Astrocyte of the hippocampus (primary cell): ENCODE results near the gene HMHB1.
"Not testable (repeated sequence)": the region's sequence is repeated elsewhere in the genome, so short reads cannot be mapped to it uniquely, and the experiment has no call there.

Source experiments
- DNase-seq: peaks from one replicate; pipeline ENCODE4 v3.0.0; 2011; ENCODE audit warnings: low read depth, low spot score

Gene HMHB1

GRCh38 chr5:143801252-143801939 lies 10.6 kb upstream of the HMHB1 start:
- no peak for DNase-seq

GRCh38 chr5:143805861-143806260 lies 6.1 kb upstream of the HMHB1 start:
- no peak for DNase-seq

- peak; percentile 9 for DNase-seq
Observed at GRCh38 chr5:143806579-143806978, 5.4 kb upstream of the HMHB1 start.

GRCh38 chr5:143807401-143807800 lies 4.6 kb upstream of the HMHB1 start:
- DNase-seq = no peak

- not testable (repeated sequence) for DNase-seq
Observed at GRCh38 chr5:143816370-143816769, 4.4 kb downstream of the HMHB1 start.

GRCh38 chr5:143819716-143820115 lies 7.8 kb downstream of the HMHB1 start:
- DNase-seq = no peak

GRCh38 chr5:143820451-143820850 lies 8.5 kb downstream of the HMHB1 start:
- DNase-seq = no peak

GRCh38 chr5:143824851-143825720 lies 13.1 kb downstream of the HMHB1 start:
- peak; percentile 90 for DNase-seq

- DNase-seq = no peak
Observed at GRCh38 chr5:143826951-143827444, 15.0 kb downstream of the HMHB1 start.

- no peak for DNase-seq
Observed at GRCh38 chr5:143828710-143829109, 16.7 kb downstream of the HMHB1 start.

- no peak for DNase-seq
Observed at GRCh38 chr5:143833177-143833576, 21.2 kb downstream of the HMHB1 start.

- no peak for DNase-seq
Observed at GRCh38 chr5:143835251-143835650, 23.3 kb downstream of the HMHB1 start.

GRCh38 chr5:143836161-143836725 lies 24.3 kb downstream of the HMHB1 start:
- no peak for DNase-seq

- DNase-seq = no peak
Observed at GRCh38 chr5:143837306-143837848, 25.4 kb downstream of the HMHB1 start.

GRCh38 chr5:143841446-143841845 lies 29.5 kb downstream of the HMHB1 start:
- DNase-seq = peak; percentile 9

- no peak for DNase-seq
Observed at GRCh38 chr5:143842920-143843319, 31.0 kb downstream of the HMHB1 start.

- DNase-seq = no peak
Observed at GRCh38 chr5:143843461-143843860, 31.5 kb downstream of the HMHB1 start.

- DNase-seq = no peak
Observed at GRCh38 chr5:143850050-143850683, 38.2 kb downstream of the HMHB1 start.

GRCh38 chr5:143851383-143851782 lies 39.4 kb downstream of the HMHB1 start:
- no peak for DNase-seq

GRCh38 chr5:143860211-143860610 lies 48.2 kb downstream of the HMHB1 start:
- no peak for DNase-seq

- no peak for DNase-seq
Observed at GRCh38 chr5:143862271-143862670, 50.3 kb downstream of the HMHB1 start.
